ENCODE results near the gene XDH.

The XDH gene

GRCh38 chr2:31414601-31415241 lies at the start of gene XDH:
TSS of gene XDH (minus strand) at chr2:31414742. CDS start at chr2:31414666, 76 bp downstream.
- no peak for FAIRE-seq

GRCh38 chr2:31457651-31458050 lies 43.1 kb upstream of the XDH start:
- no peak for FAIRE-seq

GRCh38 chr2:31446848-31447247 lies 32.3 kb upstream of the XDH start:
- FAIRE-seq: no peak

- FAIRE-seq: no peak
These were observed 27.8 kb upstream of the XDH start for GRCh38 chr2:31442376-31442775.

GRCh38 chr2:31440764-31441163 lies 26.2 kb upstream of the XDH start:
- FAIRE-seq: no peak

- no peak for FAIRE-seq
These were observed 20.4 kb upstream of the XDH start for GRCh38 chr2:31434911-31435310.

- no peak for FAIRE-seq
These were observed 19.0 kb upstream of the XDH start for GRCh38 chr2:31433541-31433940.

GRCh38 chr2:31430439-31431165 lies 16.1 kb upstream of the XDH start:
- no peak for FAIRE-seq

GRCh38 chr2:31429759-31430438 lies 15.4 kb upstream of the XDH start:
- no peak for FAIRE-seq

- FAIRE-seq: no peak
These were observed 14.5 kb upstream of the XDH start for GRCh38 chr2:31429040-31429439.

- FAIRE-seq: no peak
These were observed 13.5 kb upstream of the XDH start for GRCh38 chr2:31428001-31428418.

GRCh38 chr2:31426096-31426495 lies 11.6 kb upstream of the XDH start:
- no peak for FAIRE-seq

- no peak for FAIRE-seq
These were observed 7.1 kb upstream of the XDH start for GRCh38 chr2:31421634-31422033.

GRCh38 chr2:31420936-31421335 lies 6.4 kb upstream of the XDH start:
- FAIRE-seq: no peak

GRCh38 chr2:31419386-31419785 lies 4.8 kb upstream of the XDH start:
- FAIRE-seq: no peak

- FAIRE-seq: no peak
These were observed 879 bp upstream of the XDH start for GRCh38 chr2:31415421-31415820.

GRCh38 chr2:31413862-31414550 lies 536 bp downstream of the XDH start:
- no peak for FAIRE-seq

- FAIRE-seq: no peak
These were observed 1.5 kb downstream of the XDH start for GRCh38 chr2:31413025-31413424.

- no peak for FAIRE-seq
These were observed 2.8 kb downstream of the XDH start for GRCh38 chr2:31411771-31412170.

GRCh38 chr2:31406593-31407385 lies 7.8 kb downstream of the XDH start:
- FAIRE-seq: no peak

GRCh38 chr2:31404827-31405226 lies 9.7 kb downstream of the XDH start:
- FAIRE-seq: no peak

GRCh38 chr2:31404302-31404701 lies 10.2 kb downstream of the XDH start:
- FAIRE-seq: no peak

GRCh38 chr2:31402388-31402787 lies 12.2 kb downstream of the XDH start:
- FAIRE-seq: no peak
